Naive B cell (primary cell): ENCODE measurements around the gene SORCS2. TPM values are rescaled to one million over a fixed set of nuclear protein-coding genes. Genes with fewer than 3 reads are reported as not detected.
A peak's percentile ranks its signal among the peaks of the same experiment; 100 is the strongest.

Source experiments
- ATAC-seq, 2 donors: fragments of 150-1000 bp; cut with Tn5 transposase; 2 replicates each; pipeline ENCODE4 v1.10.0; 2021; ENCODE audit warnings: low read depth in 2 of 2, mild to moderate bottlenecking in 2 of 2, moderate library complexity in 2 of 2
- DNase-seq: peaks from one replicate; pipeline ENCODE4 v3.0.0; 2022
- H3K27ac Mint-ChIP-seq, 6 donors: one replicate each; pipeline ENCODE4 v1.8.0; 2020 to 2022; ENCODE audit warnings: mild to moderate bottlenecking in 6 of 6, mixed read lengths in 6 of 6, moderate library complexity in 5 of 6, inconsistent platforms in 2 of 6
- H3K27me3 Mint-ChIP-seq, 3 donors: one replicate each; pipeline ENCODE4 v1.8.0; 2021 to 2022; ENCODE audit warnings: mixed read lengths in 3 of 3, mild to moderate bottlenecking in 1 of 3
- H3K36me3 Mint-ChIP-seq, 2 donors: one replicate each; pipeline ENCODE4 v1.8.0; 2020 to 2022; ENCODE audit warnings: mixed read lengths in 2 of 2, inconsistent platforms in 1 of 2, mild to moderate bottlenecking in 1 of 2
- H3K4me1 Mint-ChIP-seq, 3 donors: one replicate each; pipeline ENCODE4 v1.8.0; 2020 to 2022; ENCODE audit warnings: mixed read lengths in 3 of 3, inconsistent platforms in 1 of 3, mild to moderate bottlenecking in 1 of 3, moderate library complexity in 1 of 3
- H3K4me3 Mint-ChIP-seq, 8 donors: one replicate each; pipeline ENCODE4 v1.8.0; 2020 to 2022; ENCODE audit warnings: mild to moderate bottlenecking in 8 of 8, mixed read lengths in 8 of 8, moderate library complexity in 8 of 8, inconsistent platforms in 2 of 8
- H3K9me3 Mint-ChIP-seq, 7 donors: one replicate each; pipeline ENCODE4 v1.8.0; 2020 to 2022; ENCODE audit warnings: mixed read lengths in 7 of 7, mild to moderate bottlenecking in 5 of 7, inconsistent platforms in 2 of 7, moderate library complexity in 1 of 7
- polyA plus RNA-seq, 6 donors: library from polyadenylated mRNA; unstranded; fragments of 300-500 nt; fragmentation: Illumina TruSeq; gene quantifications; one replicate each; pipeline ENCODE4 v1.2.3, GENCODE V29; 2021; ENCODE audit warnings: low read depth in 6 of 6

SORCS2 gene
- polyA plus RNA-seq, 6 donors from 2014 or later: not detected

DNA sequence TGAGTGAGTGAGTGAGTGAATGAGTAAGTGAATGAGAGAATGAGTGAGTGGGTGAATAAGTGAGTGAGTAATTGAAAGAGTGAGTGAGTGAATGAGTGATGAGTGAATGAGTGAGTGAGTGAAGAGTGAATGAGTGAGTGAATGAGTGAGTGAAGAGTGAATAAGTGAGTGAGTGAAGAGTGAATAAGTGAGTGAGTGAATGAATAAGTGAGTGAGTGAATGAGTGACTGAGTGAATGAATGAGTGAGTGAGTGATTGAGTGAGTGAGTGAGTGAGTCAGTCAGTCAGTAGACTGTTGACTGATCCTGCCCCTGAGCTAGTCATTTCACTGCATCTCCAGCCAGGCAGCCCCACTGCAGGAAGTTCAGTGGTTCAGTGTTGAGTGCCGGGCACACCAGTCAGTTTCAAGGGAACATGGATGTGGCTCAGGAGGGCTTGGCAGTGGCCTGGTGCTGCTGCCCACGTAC, 470.8 kb downstream of the SORCS2 start:
- H3K27me3 Mint-ChIP-seq: no peaks in the 10 kb centered on the region
- no peak for DNase-seq
- H3K36me3 Mint-ChIP-seq: no peaks in the 10 kb centered on the region
- H3K4me3 Mint-ChIP-seq: no peak overlapping the region
- H3K9me3 Mint-ChIP-seq: peaks cover 0 to 6% (median 0%) of the 10 kb centered on the region in 7 donors
- H3K4me1 Mint-ChIP-seq: no peaks in the 10 kb centered on the region
- no peak for ATAC-seq
- H3K27ac Mint-ChIP-seq: no peak overlapping the region

DNA sequence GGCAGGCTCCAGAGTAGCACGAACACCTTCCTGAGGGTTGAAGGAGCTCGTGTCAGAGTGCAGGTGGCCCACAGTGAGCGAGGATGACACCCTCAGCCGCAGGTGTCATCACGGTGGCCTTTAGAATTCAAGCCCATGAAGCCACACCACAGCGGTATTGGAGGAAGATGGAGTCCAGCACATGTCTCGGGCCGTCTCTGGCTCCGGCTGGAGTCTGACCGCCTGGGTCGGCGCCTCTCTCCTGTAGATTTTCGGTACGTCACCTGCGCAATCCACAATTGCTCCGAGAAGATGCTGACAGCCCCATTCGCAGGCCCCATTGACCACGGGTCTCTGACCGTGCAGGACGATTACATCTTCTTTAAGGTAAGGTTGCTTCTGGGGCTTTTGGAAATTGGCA, 471.8 kb downstream of the SORCS2 start:
- H3K4me3 Mint-ChIP-seq: no peak overlapping the region
- H3K4me1 Mint-ChIP-seq: no peaks in the 10 kb centered on the region
- DNase-seq (no peak), ATAC-seq (no peak)
- H3K27ac Mint-ChIP-seq: no peak overlapping the region
- no peaks in the 10 kb centered on the region for H3K36me3 Mint-ChIP-seq
- H3K27me3 Mint-ChIP-seq: no peaks in the 10 kb centered on the region
- H3K9me3 Mint-ChIP-seq: peaks cover 0 to 6% (median 0%) of the 10 kb centered on the region in 7 donors

DNA sequence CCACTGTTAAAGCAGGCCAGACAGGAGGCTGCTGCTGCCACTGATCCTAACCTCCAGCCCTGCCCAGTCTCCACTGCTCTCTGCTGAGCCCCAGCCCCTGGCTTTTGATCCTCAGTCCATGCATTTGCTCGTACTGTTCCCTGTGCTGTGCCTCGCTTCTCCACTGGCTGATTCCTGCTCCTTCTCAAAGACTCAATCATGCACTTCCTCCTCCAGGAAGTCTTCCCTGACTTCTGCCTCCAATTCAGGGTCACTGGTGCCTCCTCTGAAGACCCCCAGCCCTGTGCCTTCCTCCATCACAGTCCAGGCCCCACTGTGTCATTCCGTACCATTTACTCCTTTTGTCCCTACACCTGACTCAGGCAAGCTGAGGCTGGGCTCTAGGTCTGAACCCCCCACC, 473.0 kb downstream of the SORCS2 start:
- Mint-ChIP-seq H3K4me3 (no peak overlapping the region), H3K9me3 (peaks cover 0 to 6% (median 0%) of the 10 kb centered on the region in 7 donors), H3K36me3 (no peaks in the 10 kb centered on the region), H3K27ac (no peak overlapping the region), H3K27me3 (peaks cover 0 to 4% (median 0%) of the 10 kb centered on the region in 3 donors), H3K4me1 (no peaks in the 10 kb centered on the region)
- no peak for ATAC-seq
- no peak for DNase-seq

DNA sequence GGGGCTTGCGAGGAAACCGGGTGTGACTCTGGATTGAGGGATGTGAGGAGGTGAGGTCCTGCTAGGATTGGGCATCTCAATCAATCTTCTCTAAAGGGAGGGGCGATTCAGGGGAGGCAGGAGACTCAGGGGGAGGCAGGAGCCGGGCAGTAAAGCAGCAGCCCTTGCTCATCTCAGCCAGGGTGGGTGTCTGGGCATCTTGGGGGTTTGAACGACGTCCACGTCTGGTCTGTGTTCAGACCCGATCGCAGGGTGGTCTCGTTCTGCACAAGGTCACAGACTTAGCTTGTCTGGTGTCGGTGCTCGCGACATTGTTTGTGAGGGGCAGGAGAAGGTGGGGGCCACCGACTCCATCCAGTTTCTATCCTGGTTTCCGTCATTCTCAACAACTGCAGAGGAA, 473.7 kb downstream of the SORCS2 start:
- Mint-ChIP-seq H3K9me3 (peaks cover 0 to 7% (median 6%) of the 10 kb centered on the region in 7 donors), H3K27me3 (peaks cover 0 to 4% (median 0%) of the 10 kb centered on the region in 3 donors), H3K36me3 (peaks cover 0 to 2% of the 10 kb centered on the region in 2 donors), H3K27ac (no peak overlapping the region), H3K4me1 (no peaks in the 10 kb centered on the region), H3K4me3 (no peak overlapping the region)
- no peak for ATAC-seq
- no peak for DNase-seq

- H3K27me3 Mint-ChIP-seq: peaks cover 0 to 8% (median 0%) of the 10 kb centered on the region in 3 donors
- H3K4me3 Mint-ChIP-seq: no peak overlapping the region
- peaks cover 0 to 8% of the 10 kb centered on the region in 2 donors for H3K36me3 Mint-ChIP-seq
- no peak for ATAC-seq
- H3K4me1 Mint-ChIP-seq: no peaks in the 10 kb centered on the region
- H3K9me3 Mint-ChIP-seq: peaks cover 5 to 14% (median 12%) of the 10 kb centered on the region in 7 donors
- DNase-seq: no peak
- no peak overlapping the region for H3K27ac Mint-ChIP-seq
These were observed 474.4 kb downstream of the SORCS2 start for GRCh38 chr4:7666744-7667143.

- peak overlapping the region in 1 of 6 donors; percentile 7 for H3K27ac Mint-ChIP-seq
- peaks cover 6 to 26% (median 10%) of the 10 kb centered on the region in 7 donors for H3K9me3 Mint-ChIP-seq
- H3K4me3 Mint-ChIP-seq: no peak overlapping the region
- H3K27me3 Mint-ChIP-seq: peaks cover 0 to 8% (median 0%) of the 10 kb centered on the region in 3 donors
- DNase-seq (no peak), ATAC-seq (no peak)
- H3K36me3 Mint-ChIP-seq: peaks cover 0 to 8% of the 10 kb centered on the region in 2 donors
- no peaks in the 10 kb centered on the region for H3K4me1 Mint-ChIP-seq
These were observed 475.9 kb downstream of the SORCS2 start for GRCh38 chr4:7668271-7668670.

DNA sequence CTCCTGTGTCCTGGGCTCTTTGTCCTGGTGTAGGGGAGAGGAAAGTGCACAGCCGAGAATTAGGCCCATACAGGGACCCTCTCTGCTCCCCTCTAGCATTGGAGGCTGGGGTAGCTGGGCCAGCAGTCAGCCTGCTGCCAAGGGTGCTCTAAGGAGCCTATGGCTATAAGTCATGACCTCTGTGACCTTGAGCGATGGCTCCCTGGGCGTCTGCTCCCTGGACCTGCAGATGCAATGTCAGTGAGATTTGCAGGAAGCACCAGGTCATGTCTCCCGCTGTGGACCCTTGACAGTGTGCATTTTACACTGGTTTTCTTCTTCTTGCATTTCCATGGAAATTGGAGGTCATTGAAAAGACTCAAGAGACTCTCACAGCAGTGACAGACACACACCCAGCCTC, 476.5 kb downstream of the SORCS2 start:
- no peaks in the 10 kb centered on the region for H3K4me1 Mint-ChIP-seq
- no peak for ATAC-seq
- peaks cover 6 to 27% (median 10%) of the 10 kb centered on the region in 7 donors for H3K9me3 Mint-ChIP-seq
- no peak overlapping the region for H3K4me3 Mint-ChIP-seq
- DNase-seq: no peak
- H3K27ac Mint-ChIP-seq: no peak overlapping the region
- H3K27me3 Mint-ChIP-seq: peaks cover 0 to 8% (median 0%) of the 10 kb centered on the region in 3 donors
- H3K36me3 Mint-ChIP-seq: peaks cover 0 to 8% of the 10 kb centered on the region in 2 donors

DNA sequence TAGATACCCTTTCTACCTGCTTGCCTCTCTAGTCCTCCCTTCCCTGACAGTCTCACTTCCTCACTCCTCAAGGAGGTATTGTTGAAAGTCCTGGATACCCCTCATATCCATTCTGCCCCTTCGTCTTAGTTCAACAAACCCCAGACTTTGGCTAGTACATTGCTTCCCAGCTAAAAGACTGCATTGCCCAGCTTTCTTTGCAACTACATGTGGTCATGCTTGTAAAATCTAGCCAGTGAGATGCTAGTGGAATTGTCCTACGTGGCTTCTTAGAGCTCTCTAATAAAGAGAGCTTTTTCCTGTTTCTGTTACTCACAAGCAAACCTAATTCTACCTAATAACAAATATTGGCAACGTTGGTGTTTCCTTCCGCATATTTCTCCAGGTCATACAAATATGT, 480.3 kb downstream of the SORCS2 start:
- ATAC-seq: no peak
- peaks cover 6 to 27% (median 10%) of the 10 kb centered on the region in 7 donors for H3K9me3 Mint-ChIP-seq
- no peak overlapping the region for H3K4me3 Mint-ChIP-seq
- H3K4me1 Mint-ChIP-seq: no peaks in the 10 kb centered on the region
- no peak for DNase-seq
- H3K36me3 Mint-ChIP-seq: peaks cover 0 to 8% of the 10 kb centered on the region in 2 donors
- H3K27me3 Mint-ChIP-seq: peaks cover 0 to 9% (median 8%) of the 10 kb centered on the region in 3 donors
- no peak overlapping the region for H3K27ac Mint-ChIP-seq

GRCh38 chr4:7673121-7673520, 480.8 kb downstream of the SORCS2 start:
- Mint-ChIP-seq H3K4me1 (no peaks in the 10 kb centered on the region), H3K27me3 (peaks cover 5 to 9% (median 8%) of the 10 kb centered on the region in 3 donors), H3K4me3 (no peak overlapping the region), H3K27ac (no peak overlapping the region), H3K9me3 (peaks cover 6 to 27% (median 10%) of the 10 kb centered on the region in 7 donors), H3K36me3 (peaks cover 0 to 8% of the 10 kb centered on the region in 2 donors)
- no peak for DNase-seq
- ATAC-seq: no peak

- H3K4me3 Mint-ChIP-seq: no peak overlapping the region
- H3K36me3 Mint-ChIP-seq: peaks cover 0 to 8% of the 10 kb centered on the region in 2 donors
- DNase-seq: no peak
- H3K4me1 Mint-ChIP-seq: no peaks in the 10 kb centered on the region
- H3K9me3 Mint-ChIP-seq: peaks cover 6 to 27% (median 10%) of the 10 kb centered on the region in 7 donors
- H3K27me3 Mint-ChIP-seq: peaks cover 6 to 9% (median 8%) of the 10 kb centered on the region in 3 donors
- no peak for ATAC-seq
- no peak overlapping the region for H3K27ac Mint-ChIP-seq
These were observed 482.4 kb downstream of the SORCS2 start for GRCh38 chr4:7674706-7675105.

DNA sequence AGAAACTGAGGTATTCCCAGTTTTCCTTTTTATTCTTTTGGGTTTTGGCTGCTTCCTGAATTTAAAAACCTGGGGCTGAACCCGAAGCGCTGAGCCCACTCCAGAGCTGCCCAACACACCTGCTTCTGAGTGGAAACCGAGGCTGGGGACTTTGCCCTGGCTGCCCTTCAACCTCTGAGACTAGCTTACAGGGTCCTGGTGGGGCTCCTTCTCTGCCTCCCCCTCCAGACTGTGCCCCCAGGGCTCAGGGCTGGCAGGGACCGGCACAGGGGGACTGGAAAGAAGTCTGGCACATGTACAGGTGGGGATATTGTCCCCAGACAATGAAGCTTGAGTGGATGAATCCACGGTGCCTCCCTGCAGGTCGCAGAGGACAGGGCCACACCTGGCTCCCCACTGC, 482.8 kb downstream of the SORCS2 start:
- H3K9me3 Mint-ChIP-seq: peaks cover 6 to 27% (median 10%) of the 10 kb centered on the region in 7 donors
- H3K4me1 Mint-ChIP-seq: no peaks in the 10 kb centered on the region
- H3K36me3 Mint-ChIP-seq: peaks cover 0 to 8% of the 10 kb centered on the region in 2 donors
- H3K27ac Mint-ChIP-seq: no peak overlapping the region
- DNase-seq (no peak), ATAC-seq (no peak)
- peaks cover 6 to 9% (median 8%) of the 10 kb centered on the region in 3 donors for H3K27me3 Mint-ChIP-seq
- no peak overlapping the region for H3K4me3 Mint-ChIP-seq

DNA sequence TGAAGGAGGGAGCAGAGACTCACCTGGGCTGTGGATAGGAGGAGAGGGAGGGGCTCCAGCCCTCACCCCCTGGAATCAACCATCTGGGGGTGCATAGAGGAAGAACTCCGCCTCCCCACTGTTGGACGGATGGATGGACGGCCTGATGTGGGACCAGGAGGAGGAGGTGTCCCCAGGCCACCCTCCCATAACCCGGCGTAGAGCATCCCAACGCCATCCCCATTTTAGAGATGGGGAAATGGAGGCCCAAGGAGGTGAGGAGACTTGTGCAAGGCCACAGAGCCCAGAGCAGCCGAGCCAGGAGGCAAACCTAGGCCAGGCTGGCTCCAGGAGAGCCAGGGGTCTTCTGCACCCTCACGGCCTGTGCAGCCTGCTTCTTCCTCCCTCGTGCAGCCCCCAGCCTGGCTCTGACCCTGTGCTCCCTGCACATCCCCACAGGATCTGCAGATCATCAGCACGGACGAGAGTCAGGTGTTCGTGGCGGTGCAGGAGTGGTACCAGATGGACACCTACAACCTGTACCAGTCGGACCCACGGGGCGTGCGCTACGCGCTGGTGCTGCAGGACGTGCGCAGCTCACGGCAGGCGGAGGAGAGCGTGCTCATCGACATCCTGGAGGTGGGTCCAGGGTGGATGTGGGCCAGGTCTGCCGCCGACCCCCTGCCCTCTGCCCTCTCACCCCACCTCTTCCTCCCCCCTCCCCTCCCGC, 483.4 kb downstream of the SORCS2 start:
- Mint-ChIP-seq H3K27ac (no peak overlapping the region), H3K9me3 (peaks cover 6 to 24% (median 10%) of the 10 kb centered on the region in 7 donors), H3K36me3 (peaks cover 0 to 8% of the 10 kb centered on the region in 2 donors), H3K4me3 (no peak overlapping the region), H3K4me1 (no peaks in the 10 kb centered on the region), H3K27me3 (peaks cover 6 to 9% (median 8%) of the 10 kb centered on the region in 3 donors)
- ATAC-seq: no peak
- no peak for DNase-seq

DNA sequence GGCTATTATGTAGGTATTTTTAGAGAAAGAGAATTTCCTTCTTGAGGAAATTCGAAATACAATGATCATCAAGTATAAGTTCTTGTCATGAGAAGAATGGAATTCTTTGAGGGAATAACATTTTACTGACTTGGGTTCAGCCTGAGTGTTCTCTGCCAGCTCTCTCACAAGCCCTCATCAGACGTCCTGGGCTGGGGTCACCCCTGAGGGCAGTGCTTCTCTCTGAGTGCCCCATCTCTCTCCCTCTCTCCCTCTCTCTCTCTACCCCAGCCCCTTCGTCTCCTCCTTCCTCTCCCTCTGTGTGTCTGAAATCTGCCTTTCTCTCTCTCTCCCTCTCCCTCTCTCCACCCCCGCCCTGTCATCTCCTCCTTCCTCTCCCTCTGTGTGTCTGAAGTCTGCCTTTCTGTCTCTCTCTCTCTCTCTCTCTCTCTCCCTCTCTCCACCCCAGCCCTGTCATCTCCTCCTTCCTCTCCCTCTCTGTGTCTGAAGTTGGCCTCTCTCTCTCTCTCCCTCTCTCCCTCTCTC, 484.1 kb downstream of the SORCS2 start:
- Mint-ChIP-seq H3K4me1 (no peaks in the 10 kb centered on the region), H3K4me3 (no peak overlapping the region), H3K27ac (no peak overlapping the region), H3K36me3 (peaks cover 0 to 2% of the 10 kb centered on the region in 2 donors), H3K9me3 (peaks cover 6 to 20% (median 9%) of the 10 kb centered on the region in 7 donors), H3K27me3 (peaks cover 6 to 9% (median 6%) of the 10 kb centered on the region in 3 donors)
- no peak for DNase-seq
- ATAC-seq: no peak

DNA sequence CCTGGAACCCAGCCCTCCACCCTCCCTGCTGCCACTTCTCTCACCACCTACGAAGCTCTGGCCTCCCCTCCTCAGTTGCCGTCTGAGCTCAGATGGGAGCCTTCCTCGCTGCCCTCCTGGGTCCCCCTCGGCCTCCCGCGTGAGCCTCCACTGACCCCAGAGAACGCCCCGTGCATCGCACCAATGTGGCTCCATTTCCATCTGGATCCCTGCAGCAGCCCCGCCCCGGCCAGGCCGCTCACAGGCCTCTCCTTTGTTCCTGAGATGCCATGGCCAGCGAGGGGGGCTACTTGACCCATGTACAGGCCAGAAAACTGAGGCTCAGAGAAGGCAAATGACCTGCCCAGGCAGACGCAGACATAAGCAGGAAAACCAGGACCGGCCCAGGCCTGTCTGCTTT, 484.7 kb downstream of the SORCS2 start:
- no peak overlapping the region for H3K27ac Mint-ChIP-seq
- ATAC-seq: no peak

More for the DNA sequence above, 484.7 kb downstream of the SORCS2 start:
- Mint-ChIP-seq H3K4me1 (no peaks in the 10 kb centered on the region), H3K36me3 (no peaks in the 10 kb centered on the region), H3K27me3 (peaks cover 3 to 9% (median 6%) of the 10 kb centered on the region in 3 donors), H3K4me3 (no peak overlapping the region), H3K9me3 (peaks cover 4 to 14% (median 8%) of the 10 kb centered on the region in 7 donors)
- DNase-seq: no peak
